ENCODE measurements around the gene SLC4A1.

The SLC4A1 gene

GRCh38 chr17:44257815-44258760 is 9.8 kb downstream of the SLC4A1 start:
- no peak for TF ChIP-seq CTCF (conservative IDR thresholded peaks at IDR 0.05; ENCODE audit: low read length)
- no peak for DNase-seq (ENCODE audit: low read depth)
- no peak overlapping the region for H3K4me3 ChIP-seq (ENCODE audit: low read length)

- no peak for DNase-seq (ENCODE audit: low read depth)
- no peak overlapping the region for H3K4me3 ChIP-seq (ENCODE audit: low read length)
- no peak for TF ChIP-seq CTCF (conservative IDR thresholded peaks at IDR 0.05; ENCODE audit: low read length)
These were observed 11.3 kb downstream of the SLC4A1 start for GRCh38 chr17:44256671-44257070.

- TF ChIP-seq CTCF (conservative IDR thresholded peaks at IDR 0.05; ENCODE audit: low read length): no peak
- no peak for DNase-seq (ENCODE audit: low read depth)
- no peak overlapping the region for H3K4me3 ChIP-seq (ENCODE audit: low read length)
These were observed 12.0 kb downstream of the SLC4A1 start for GRCh38 chr17:44255915-44256314.

GRCh38 chr17:44254361-44255095 is 13.4 kb downstream of the SLC4A1 start:
- DNase-seq (ENCODE audit: low read depth): no peak
- no peak for TF ChIP-seq CTCF (conservative IDR thresholded peaks at IDR 0.05; ENCODE audit: low read length)
- no peak overlapping the region for H3K4me3 ChIP-seq (ENCODE audit: low read length)

- TF ChIP-seq CTCF (conservative IDR thresholded peaks at IDR 0.05; ENCODE audit: low read length): no peak
- no peak for DNase-seq (ENCODE audit: low read depth)
- no peak overlapping the region for H3K4me3 ChIP-seq (ENCODE audit: low read length)
These were observed 14.9 kb downstream of the SLC4A1 start for GRCh38 chr17:44253006-44253405.

- H3K4me3 ChIP-seq (ENCODE audit: low read length): no peak overlapping the region
- TF ChIP-seq CTCF (conservative IDR thresholded peaks at IDR 0.05; ENCODE audit: low read length): no peak
- DNase-seq (ENCODE audit: low read depth): no peak
These were observed 16.9 kb downstream of the SLC4A1 start for GRCh38 chr17:44251062-44251461.

Data from AG10803 (cell line).